ENCODE data around the gene RRBP1.

GRCh38 chr20:17630806-17631195 lies 51.2 kb downstream of the RRBP1 start:
- no peak for TF ChIP-seq CTCF (IDR thresholded peaks at IDR 0.05)
- TF ChIP-seq POLR2A (IDR thresholded peaks at IDR 0.05): no peak
